ENCODE measurements around the gene ZNF653. TPM values are rescaled to one million over a fixed set of nuclear protein-coding genes. Genes with fewer than 3 reads are reported as not detected.
"Not testable (repeated sequence)": the region's sequence is repeated elsewhere in the genome, so short reads cannot be mapped to it uniquely, and the experiment has no call there.

Gene ZNF653
- polyA plus RNA-seq, 1 of the 3 experiments (the other 2 are of a cell fraction) = 14.7 TPM

DNA sequence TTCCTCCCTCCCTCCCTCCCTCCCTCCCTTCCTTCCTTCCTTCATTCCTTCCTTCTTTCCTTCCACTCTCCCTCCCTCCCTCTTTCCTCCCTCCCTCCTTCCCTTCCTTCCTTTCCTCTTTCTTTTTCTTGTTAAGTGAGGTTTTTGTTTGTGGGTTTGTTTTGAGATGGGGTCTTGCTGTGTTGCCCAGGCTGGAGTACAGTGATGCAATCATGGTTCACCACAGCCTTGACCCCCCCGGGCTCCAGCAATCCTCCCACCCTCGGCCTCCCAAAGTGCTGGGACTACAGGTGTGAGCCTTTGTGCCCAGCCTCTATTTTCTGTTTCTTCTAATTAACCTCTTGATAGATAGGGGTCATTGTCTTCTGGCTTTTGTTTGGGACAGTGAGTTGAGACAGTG, 44.2 kb downstream of the ZNF653 start:
- no peak overlapping the region for H2AFZ ChIP-seq (ENCODE audit: low read depth)
- TF ChIP-seq POLR2AphosphoS5 (IDR thresholded peaks at IDR 0.05; ENCODE audit: low read depth, low read length) (no peak), GATA2 (CRISPR knock-in tag; IDR thresholded peaks at IDR 0.05) (no peak), EZH2phosphoT487 (IDR thresholded peaks at IDR 0.05; ENCODE audit: borderline replicate concordance, low read depth) (no peak)
- H3K27me3 ChIP-seq (ENCODE audit: insufficient read depth) = no peaks in the 10 kb centered on the region
- no peaks in the 10 kb centered on the region for H3K9me2 ChIP-seq
- DNase-seq = no peak
- H3K4me2 ChIP-seq = no peak overlapping the region
- ChIA-PET POLR2A (no interaction called here), CTCF (no interaction called here)
- no peak overlapping the region for H3K9ac ChIP-seq
- no peaks in the 10 kb centered on the region for H3K36me3 ChIP-seq (replicated peaks in 1 of 2; ENCODE audit: control insufficient read depth in 1 of 2, insufficient read depth in 2 of 2, low read length in 1 of 2)
- no peaks in the 10 kb centered on the region for H4K20me1 ChIP-seq (ENCODE audit: insufficient read depth)
- 49% methylated on average over 2 of the region's 2 CpGs for WGBS (ENCODE audit: low lambda C conversion rate)
- H3F3A ChIP-seq (replicated peaks; ENCODE audit: insufficient read depth) = no peaks in the 10 kb centered on the region
- no peaks in the 10 kb centered on the region for H3K4me1 ChIP-seq (ENCODE audit: control insufficient read depth in 1 of 2, insufficient read depth in 2 of 2, low read depth in 1 of 2, low read length in 1 of 2)
- H3K4me3 ChIP-seq (ENCODE audit: low read depth in 2 of 2, low read length in 1 of 2) = no peak overlapping the region
- no peaks in the 10 kb centered on the region for H3K9me3 ChIP-seq
- H3K27ac ChIP-seq (ENCODE audit: low read depth in 2 of 2, low read length in 1 of 2) = no peak overlapping the region
- H3K79me2 ChIP-seq (ENCODE audit: insufficient read depth) = no peaks in the 10 kb centered on the region

DNA sequence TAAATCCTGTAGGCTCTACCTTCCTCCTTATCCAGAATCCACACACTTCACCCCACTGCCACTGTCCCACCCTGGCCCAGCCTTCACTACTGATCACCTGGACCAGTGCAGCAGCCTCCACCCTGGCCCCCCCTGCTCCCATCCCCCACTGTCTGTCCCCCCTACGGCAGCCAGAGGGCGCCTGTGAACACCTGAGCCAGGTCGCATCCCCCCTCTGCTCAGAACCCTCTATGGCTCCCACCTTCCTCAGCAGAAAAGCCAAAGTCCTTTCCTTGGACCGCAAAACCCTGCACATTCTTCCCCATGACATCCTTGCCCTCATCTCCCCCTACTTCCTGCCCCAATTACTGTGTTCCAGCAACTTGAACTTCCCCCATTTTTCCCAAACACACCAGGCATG, 45.4 kb downstream of the ZNF653 start:
- Histone ChIP-seq H2AFZ (ENCODE audit: low read depth) (no peak overlapping the region), H3K79me2 (ENCODE audit: insufficient read depth) (no peaks in the 10 kb centered on the region), H3K27me3 (ENCODE audit: insufficient read depth) (no peaks in the 10 kb centered on the region), H4K20me1 (ENCODE audit: insufficient read depth) (no peaks in the 10 kb centered on the region), H3K36me3 (replicated peaks in 1 of 2; ENCODE audit: control insufficient read depth in 1 of 2, insufficient read depth in 2 of 2, low read length in 1 of 2) (no peaks in the 10 kb centered on the region), H3K27ac (ENCODE audit: low read depth in 2 of 2, low read length in 1 of 2) (no peak overlapping the region), H3K9me3 (no peaks in the 10 kb centered on the region), H3K4me2 (no peak overlapping the region), H3K9ac (no peak overlapping the region), H3F3A (replicated peaks; ENCODE audit: insufficient read depth) (no peaks in the 10 kb centered on the region), H3K9me2 (no peaks in the 10 kb centered on the region), H3K4me1 (ENCODE audit: control insufficient read depth in 1 of 2, insufficient read depth in 2 of 2, low read depth in 1 of 2, low read length in 1 of 2) (no peaks in the 10 kb centered on the region), H3K4me3 (ENCODE audit: low read depth in 2 of 2, low read length in 1 of 2) (no peak overlapping the region)
- WGBS (ENCODE audit: low lambda C conversion rate) = 44% methylated on average over 4 of the region's 4 CpGs
- TF ChIP-seq SIN3A (IDR thresholded peaks at IDR 0.05; ENCODE audit: borderline replicate concordance, low read depth, low read length) (no peak), RCOR1 (IDR thresholded peaks at IDR 0.05; ENCODE audit: low read length) (no peak), RFX5 (IDR thresholded peaks at IDR 0.05; ENCODE audit: low read length) (no peak), RXRA (IDR thresholded peaks at IDR 0.05; ENCODE audit: borderline replicate concordance, low read depth) (no peak), YY1 (IDR thresholded peaks at IDR 0.05; ENCODE audit: low read depth) (no peak), NFIC (IDR thresholded peaks at IDR 0.05; ENCODE audit: borderline replicate concordance) (no peak), EP300 (IDR thresholded peaks at IDR 0.05; ENCODE audit: borderline replicate concordance in 1 of 2, low read depth in 1 of 2, low read length in 1 of 2) (no peak), EZH2phosphoT487 (IDR thresholded peaks at IDR 0.05; ENCODE audit: borderline replicate concordance, low read depth) (no peak), CHD2 (IDR thresholded peaks at IDR 0.05; ENCODE audit: low read length, partially characterized antibody) (no peak), RAD21 (IDR thresholded peaks at IDR 0.05; ENCODE audit: low read length) (peak; percentile 17; the same call in 1 of the 2 replicates), TEAD4 (IDR thresholded peaks at IDR 0.05; ENCODE audit: borderline replicate concordance, insufficient read depth) (no peak)
- TF ChIP-seq, protein P1, sequence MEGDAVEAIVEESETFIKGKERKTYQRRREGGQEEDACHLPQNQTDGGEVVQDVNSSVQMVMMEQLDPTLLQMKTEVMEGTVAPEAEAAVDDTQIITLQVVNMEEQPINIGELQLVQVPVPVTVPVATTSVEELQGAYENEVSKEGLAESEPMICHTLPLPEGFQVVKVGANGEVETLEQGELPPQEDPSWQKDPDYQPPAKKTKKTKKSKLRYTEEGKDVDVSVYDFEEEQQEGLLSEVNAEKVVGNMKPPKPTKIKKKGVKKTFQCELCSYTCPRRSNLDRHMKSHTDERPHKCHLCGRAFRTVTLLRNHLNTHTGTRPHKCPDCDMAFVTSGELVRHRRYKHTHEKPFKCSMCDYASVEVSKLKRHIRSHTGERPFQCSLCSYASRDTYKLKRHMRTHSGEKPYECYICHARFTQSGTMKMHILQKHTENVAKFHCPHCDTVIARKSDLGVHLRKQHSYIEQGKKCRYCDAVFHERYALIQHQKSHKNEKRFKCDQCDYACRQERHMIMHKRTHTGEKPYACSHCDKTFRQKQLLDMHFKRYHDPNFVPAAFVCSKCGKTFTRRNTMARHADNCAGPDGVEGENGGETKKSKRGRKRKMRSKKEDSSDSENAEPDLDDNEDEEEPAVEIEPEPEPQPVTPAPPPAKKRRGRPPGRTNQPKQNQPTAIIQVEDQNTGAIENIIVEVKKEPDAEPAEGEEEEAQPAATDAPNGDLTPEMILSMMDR (IDR thresholded peaks at IDR 0.05) = peak; percentile 28
- ChIA-PET CTCF (no interaction called here), POLR2A (no interaction called here)
- peak; percentile 80 for DNase-seq

DNA sequence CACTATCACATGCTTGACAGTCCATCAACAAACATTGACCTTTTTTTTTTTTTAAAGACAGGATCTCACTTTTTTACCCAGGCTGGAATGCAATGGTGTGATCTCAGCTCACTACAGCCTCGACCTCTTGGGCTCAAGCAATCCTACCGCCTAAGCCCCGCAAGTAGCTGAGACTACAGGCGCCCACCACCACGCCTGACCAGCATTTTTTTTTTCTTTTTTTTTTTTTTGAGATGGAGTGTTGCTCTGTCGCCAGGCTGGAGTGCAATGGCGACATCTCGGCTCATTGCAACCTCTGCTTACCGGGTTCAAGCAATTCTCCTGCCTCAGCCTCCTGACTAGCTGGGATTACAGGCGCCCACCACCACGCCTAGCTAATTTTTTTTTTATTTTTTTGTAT, 46.7 kb downstream of the ZNF653 start:
- not testable (repeated sequence) for H3K9me3 ChIP-seq; H3K9me2 ChIP-seq; H3F3A ChIP-seq (replicated peaks; ENCODE audit: insufficient read depth); H3K4me2 ChIP-seq; H3K79me2 ChIP-seq (ENCODE audit: insufficient read depth); DNase-seq; H3K36me3 ChIP-seq (replicated peaks in 1 of 2; ENCODE audit: control insufficient read depth in 1 of 2, insufficient read depth in 2 of 2, low read length in 1 of 2); H2AFZ ChIP-seq (ENCODE audit: low read depth); H3K4me1 ChIP-seq (ENCODE audit: control insufficient read depth in 1 of 2, insufficient read depth in 2 of 2, low read depth in 1 of 2, low read length in 1 of 2); H3K4me3 ChIP-seq (ENCODE audit: low read depth in 2 of 2, low read length in 1 of 2); H3K27ac ChIP-seq (ENCODE audit: low read depth in 2 of 2, low read length in 1 of 2); H3K9ac ChIP-seq; H4K20me1 ChIP-seq (ENCODE audit: insufficient read depth); H3K27me3 ChIP-seq (ENCODE audit: insufficient read depth)
- CTCF ChIA-PET = interaction anchor here (1.2 to 3.6 kb wide), 3 partner anchors 13 to 76 kb away, joined by 5 to 22 read pairs (median 7); no protein-coding TSS in a partner anchor
- POLR2A ChIA-PET = interaction anchor here (0.6 kb wide), 1 partner anchor 9 kb away, joined by 3 read pairs; no protein-coding TSS in a partner anchor
- WGBS (ENCODE audit: low lambda C conversion rate) = 78% methylated on average over 11 of the region's 11 CpGs
